Stimulated activated CD8-positive, alpha-beta memory T cell treated with anti-CD3 and anti-CD28 coated beads, Interleukin-15, amount 100 ng/mL, for 1 hour (primary cell): ENCODE results near the gene ALOX12B.
"Not testable (repeated sequence)": the region's sequence is repeated elsewhere in the genome, so short reads cannot be mapped to it uniquely, and the experiment has no call there.

ENCODE experiments used
- DNase-seq: peaks from one replicate; pipeline ENCODE4 v3.0.0-alpha.2; 2020; ENCODE audit warnings: low read depth

The ALOX12B gene

GRCh38 chr17:8082292-8082691 lies 5.2 kb downstream of the ALOX12B start:
- DNase-seq, result no peak

- no peak for DNase-seq
Observed at GRCh38 chr17:8081876-8082275, 5.6 kb downstream of the ALOX12B start.

- no peak for DNase-seq
Observed at GRCh38 chr17:8080799-8081219, 6.7 kb downstream of the ALOX12B start.

GRCh38 chr17:8080208-8080798 lies 7.2 kb downstream of the ALOX12B start:
- DNase-seq, result no peak

GRCh38 chr17:8079291-8080207 lies 8.0 kb downstream of the ALOX12B start:
- DNase-seq, result peak; percentile 54

GRCh38 chr17:8077939-8078338 lies 9.6 kb downstream of the ALOX12B start:
- not testable (repeated sequence) for DNase-seq

GRCh38 chr17:8076502-8077266 lies 10.8 kb downstream of the ALOX12B start:
- DNase-seq, result no peak

- DNase-seq, result no peak
Observed at GRCh38 chr17:8075574-8076342, 11.8 kb downstream of the ALOX12B start.

- no peak for DNase-seq
Observed at GRCh38 chr17:8075081-8075480, 12.4 kb downstream of the ALOX12B start.

- no peak for DNase-seq
Observed at GRCh38 chr17:8074554-8074953, 13.0 kb downstream of the ALOX12B start.

- DNase-seq, result peak; percentile 70
Observed at GRCh38 chr17:8073627-8074484, 13.7 kb downstream of the ALOX12B start.

GRCh38 chr17:8072729-8073461 lies 14.6 kb downstream of the ALOX12B start:
- DNase-seq, result no peak

- no peak for DNase-seq
Observed at GRCh38 chr17:8072341-8072728, 15.2 kb downstream of the ALOX12B start.

- no peak for DNase-seq
Observed at GRCh38 chr17:8071496-8071895, 16.0 kb downstream of the ALOX12B start.

- DNase-seq, result no peak
Observed at GRCh38 chr17:8069587-8069860, 18.0 kb downstream of the ALOX12B start.

GRCh38 chr17:8068736-8069586 lies 18.6 kb downstream of the ALOX12B start:
- DNase-seq, result no peak

GRCh38 chr17:8067806-8068205 lies 19.7 kb downstream of the ALOX12B start:
- DNase-seq, result no peak

GRCh38 chr17:8066841-8067775 lies 20.4 kb downstream of the ALOX12B start:
- no peak for DNase-seq
